ENCODE data around the gene NCSTN.

NCSTN gene

DNA sequence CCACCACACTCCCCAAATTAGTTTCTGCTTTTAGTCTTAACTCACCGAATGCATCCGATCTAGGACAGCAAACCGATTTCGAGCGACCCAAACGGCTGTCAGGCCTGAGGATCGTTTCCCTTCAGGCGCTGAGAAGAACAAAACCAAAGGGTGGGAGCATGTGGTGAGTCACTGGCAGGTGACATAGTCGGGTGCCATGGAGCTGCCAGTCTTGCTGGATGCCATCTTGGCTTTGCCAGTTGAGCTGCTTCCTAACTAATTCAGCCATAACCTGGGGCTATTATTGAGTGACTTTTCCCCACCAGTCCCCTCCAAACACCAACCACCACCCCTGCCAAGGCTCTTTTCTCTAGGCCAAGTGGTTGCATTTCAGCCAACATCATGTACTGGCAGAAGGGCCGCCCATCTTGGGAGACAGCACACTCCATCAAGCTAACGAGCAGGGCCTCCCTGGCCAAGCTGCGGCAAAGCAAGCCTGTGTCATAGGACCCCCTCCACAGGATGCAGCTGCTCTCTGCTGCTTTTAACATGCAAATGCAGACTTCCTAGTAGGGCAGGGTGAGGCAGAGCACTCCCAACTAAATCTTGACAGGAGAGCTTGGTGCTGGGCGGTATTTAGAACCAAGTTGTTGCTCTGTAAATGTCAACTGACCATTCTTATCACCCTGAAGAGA lies 35.9 kb upstream of the NCSTN start:
- TF ChIP-seq, protein P1, sequence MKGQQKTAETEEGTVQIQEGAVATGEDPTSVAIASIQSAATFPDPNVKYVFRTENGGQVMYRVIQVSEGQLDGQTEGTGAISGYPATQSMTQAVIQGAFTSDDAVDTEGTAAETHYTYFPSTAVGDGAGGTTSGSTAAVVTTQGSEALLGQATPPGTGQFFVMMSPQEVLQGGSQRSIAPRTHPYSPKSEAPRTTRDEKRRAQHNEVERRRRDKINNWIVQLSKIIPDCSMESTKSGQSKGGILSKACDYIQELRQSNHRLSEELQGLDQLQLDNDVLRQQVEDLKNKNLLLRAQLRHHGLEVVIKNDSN (IDR thresholded peaks at IDR 0.05): no peak
- TF ChIP-seq TCF12 (IDR thresholded peaks at IDR 0.05; ENCODE audit: low read depth): no peak
- TF ChIP-seq FOXM1 (IDR thresholded peaks at IDR 0.05; ENCODE audit: borderline replicate concordance, low read depth): no peak
- TF ChIP-seq, protein P2, sequence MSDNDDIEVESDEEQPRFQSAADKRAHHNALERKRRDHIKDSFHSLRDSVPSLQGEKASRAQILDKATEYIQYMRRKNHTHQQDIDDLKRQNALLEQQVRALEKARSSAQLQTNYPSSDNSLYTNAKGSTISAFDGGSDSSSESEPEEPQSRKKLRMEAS (IDR thresholded peaks at IDR 0.05): no peak
- no peak for TF ChIP-seq CREB1 (IDR thresholded peaks at IDR 0.05; ENCODE audit: low read depth)
- TF ChIP-seq EP300 (IDR thresholded peaks at IDR 0.05; ENCODE audit: borderline replicate concordance): no peak
- TF ChIP-seq TAF1 (IDR thresholded peaks at IDR 0.05; ENCODE audit: low read depth): no peak
- no peak for TF ChIP-seq NFIC (IDR thresholded peaks at IDR 0.05)
- no peak for TF ChIP-seq ZBTB7A (IDR thresholded peaks at IDR 0.05; ENCODE audit: low read depth)
- no peak for TF ChIP-seq RAD21 (IDR thresholded peaks at IDR 0.05; ENCODE audit: low read depth)

DNA sequence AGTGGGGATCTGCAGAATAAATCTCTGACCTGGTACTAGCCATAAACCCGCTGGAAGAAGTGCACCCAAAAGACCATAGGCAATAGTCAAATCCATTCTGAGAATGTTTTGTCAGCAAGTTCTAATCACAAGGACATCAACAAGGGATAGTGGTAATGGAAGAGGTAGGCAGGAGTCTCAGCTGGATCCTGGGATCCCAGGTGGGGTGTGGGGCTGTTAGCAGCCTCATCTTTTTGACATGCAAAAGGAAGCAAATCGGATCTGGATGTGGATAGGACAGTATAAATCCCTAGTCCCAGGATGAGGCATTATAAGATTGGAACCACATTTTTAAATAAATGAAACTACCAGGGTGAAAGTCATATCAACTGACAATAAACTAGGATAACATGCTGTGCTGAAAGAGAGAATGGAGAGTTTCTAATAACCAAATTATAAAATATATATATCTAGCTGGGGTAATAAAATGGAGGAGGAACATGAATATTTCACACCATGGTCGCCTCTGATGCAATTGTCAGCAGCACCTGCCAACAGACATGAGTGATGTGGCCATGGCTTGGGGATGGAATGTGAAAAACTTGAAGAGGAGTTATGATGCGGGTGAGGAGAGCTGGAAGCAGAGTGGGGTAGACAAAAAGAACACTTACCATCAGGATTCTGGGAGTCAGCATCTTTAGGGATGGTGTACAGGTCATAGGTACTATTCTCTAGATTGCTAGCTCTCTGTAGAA lies 34.6 kb upstream of the NCSTN start:
- no peak for TF ChIP-seq TEAD4 (IDR thresholded peaks at IDR 0.05)
- no peak for TF ChIP-seq RAD21 (IDR thresholded peaks at IDR 0.05; ENCODE audit: low read depth)
- no peak for TF ChIP-seq YY1 (IDR thresholded peaks at IDR 0.05; ENCODE audit: low read depth)
- TF ChIP-seq CREB1 (IDR thresholded peaks at IDR 0.05; ENCODE audit: low read depth): no peak
- TF ChIP-seq EGR1 (IDR thresholded peaks at IDR 0.05): no peak
- TF ChIP-seq TAF1 (IDR thresholded peaks at IDR 0.05; ENCODE audit: low read depth): no peak
- TF ChIP-seq ZBTB7A (IDR thresholded peaks at IDR 0.05; ENCODE audit: low read depth): no peak
- no peak for TF ChIP-seq FOXM1 (IDR thresholded peaks at IDR 0.05; ENCODE audit: borderline replicate concordance, low read depth)
- TF ChIP-seq, protein P3, sequence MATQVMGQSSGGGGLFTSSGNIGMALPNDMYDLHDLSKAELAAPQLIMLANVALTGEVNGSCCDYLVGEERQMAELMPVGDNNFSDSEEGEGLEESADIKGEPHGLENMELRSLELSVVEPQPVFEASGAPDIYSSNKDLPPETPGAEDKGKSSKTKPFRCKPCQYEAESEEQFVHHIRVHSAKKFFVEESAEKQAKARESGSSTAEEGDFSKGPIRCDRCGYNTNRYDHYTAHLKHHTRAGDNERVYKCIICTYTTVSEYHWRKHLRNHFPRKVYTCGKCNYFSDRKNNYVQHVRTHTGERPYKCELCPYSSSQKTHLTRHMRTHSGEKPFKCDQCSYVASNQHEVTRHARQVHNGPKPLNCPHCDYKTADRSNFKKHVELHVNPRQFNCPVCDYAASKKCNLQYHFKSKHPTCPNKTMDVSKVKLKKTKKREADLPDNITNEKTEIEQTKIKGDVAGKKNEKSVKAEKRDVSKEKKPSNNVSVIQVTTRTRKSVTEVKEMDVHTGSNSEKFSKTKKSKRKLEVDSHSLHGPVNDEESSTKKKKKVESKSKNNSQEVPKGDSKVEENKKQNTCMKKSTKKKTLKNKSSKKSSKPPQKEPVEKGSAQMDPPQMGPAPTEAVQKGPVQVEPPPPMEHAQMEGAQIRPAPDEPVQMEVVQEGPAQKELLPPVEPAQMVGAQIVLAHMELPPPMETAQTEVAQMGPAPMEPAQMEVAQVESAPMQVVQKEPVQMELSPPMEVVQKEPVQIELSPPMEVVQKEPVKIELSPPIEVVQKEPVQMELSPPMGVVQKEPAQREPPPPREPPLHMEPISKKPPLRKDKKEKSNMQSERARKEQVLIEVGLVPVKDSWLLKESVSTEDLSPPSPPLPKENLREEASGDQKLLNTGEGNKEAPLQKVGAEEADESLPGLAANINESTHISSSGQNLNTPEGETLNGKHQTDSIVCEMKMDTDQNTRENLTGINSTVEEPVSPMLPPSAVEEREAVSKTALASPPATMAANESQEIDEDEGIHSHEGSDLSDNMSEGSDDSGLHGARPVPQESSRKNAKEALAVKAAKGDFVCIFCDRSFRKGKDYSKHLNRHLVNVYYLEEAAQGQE (IDR thresholded peaks at IDR 0.05; ENCODE audit: low read depth): no peak
- TF ChIP-seq, protein P2 (IDR thresholded peaks at IDR 0.05): no peak
- no peak for TF ChIP-seq TCF12 (IDR thresholded peaks at IDR 0.05; ENCODE audit: low read depth)
- no peak for TF ChIP-seq NFIC (IDR thresholded peaks at IDR 0.05)
- no peak for TF ChIP-seq CEBPB (IDR thresholded peaks at IDR 0.05)
- no peak for TF ChIP-seq EP300 (IDR thresholded peaks at IDR 0.05; ENCODE audit: borderline replicate concordance)
- TF ChIP-seq, protein P1 (IDR thresholded peaks at IDR 0.05): no peak

DNA sequence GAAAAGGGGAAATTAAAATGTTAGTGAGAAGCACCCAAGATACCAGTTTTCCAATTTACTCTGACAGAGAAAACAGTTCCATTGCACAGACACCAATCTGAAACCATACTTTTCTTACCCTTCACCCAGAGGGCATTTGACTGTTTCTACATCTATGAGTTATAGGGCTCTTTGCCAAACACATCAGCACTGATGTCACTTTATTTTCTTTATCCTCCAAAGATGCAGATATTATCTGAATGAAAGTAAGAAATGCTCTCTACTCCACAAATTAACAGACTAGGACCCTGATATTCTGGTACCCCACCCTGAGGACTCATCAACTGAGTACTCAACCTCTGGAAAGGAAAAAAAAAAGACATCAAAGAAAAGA lies 34.0 kb upstream of the NCSTN start:
- TF ChIP-seq TCF12 (IDR thresholded peaks at IDR 0.05; ENCODE audit: low read depth) (no peak), EGR1 (IDR thresholded peaks at IDR 0.05) (no peak), TEAD4 (IDR thresholded peaks at IDR 0.05) (no peak), YY1 (IDR thresholded peaks at IDR 0.05; ENCODE audit: low read depth) (no peak), NFIC (IDR thresholded peaks at IDR 0.05) (no peak), EP300 (IDR thresholded peaks at IDR 0.05; ENCODE audit: borderline replicate concordance) (no peak), ZBTB7A (IDR thresholded peaks at IDR 0.05; ENCODE audit: low read depth) (no peak), CEBPB (IDR thresholded peaks at IDR 0.05) (no peak), CREB1 (IDR thresholded peaks at IDR 0.05; ENCODE audit: low read depth) (no peak), FOXM1 (IDR thresholded peaks at IDR 0.05; ENCODE audit: borderline replicate concordance, low read depth) (no peak), TAF1 (IDR thresholded peaks at IDR 0.05; ENCODE audit: low read depth) (no peak), RAD21 (IDR thresholded peaks at IDR 0.05; ENCODE audit: low read depth) (no peak)
- TF ChIP-seq, protein P3 (IDR thresholded peaks at IDR 0.05; ENCODE audit: low read depth): no peak
- TF ChIP-seq, protein P1 (IDR thresholded peaks at IDR 0.05): no peak
- TF ChIP-seq, protein P2 (IDR thresholded peaks at IDR 0.05): no peak

DNA sequence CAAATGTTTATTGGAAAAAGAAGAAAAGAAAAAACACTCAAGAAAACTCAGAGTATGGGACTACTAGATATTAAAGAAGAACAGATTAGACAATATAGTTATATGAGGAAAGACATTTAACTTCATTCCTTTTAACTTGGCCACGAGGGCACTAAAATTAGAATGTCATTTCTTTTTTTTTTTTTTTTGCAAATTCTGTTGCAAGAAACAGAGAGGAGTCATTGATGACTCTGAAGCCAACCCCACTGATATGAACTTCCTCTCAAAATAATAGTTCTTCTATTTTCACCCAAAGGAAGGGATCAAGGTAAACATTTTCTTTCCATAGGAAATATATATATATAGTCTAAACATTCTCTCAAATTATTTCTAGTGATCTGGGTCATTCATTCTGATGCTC lies 33.6 kb upstream of the NCSTN start:
- TF ChIP-seq EP300 (IDR thresholded peaks at IDR 0.05; ENCODE audit: borderline replicate concordance): no peak

DNA sequence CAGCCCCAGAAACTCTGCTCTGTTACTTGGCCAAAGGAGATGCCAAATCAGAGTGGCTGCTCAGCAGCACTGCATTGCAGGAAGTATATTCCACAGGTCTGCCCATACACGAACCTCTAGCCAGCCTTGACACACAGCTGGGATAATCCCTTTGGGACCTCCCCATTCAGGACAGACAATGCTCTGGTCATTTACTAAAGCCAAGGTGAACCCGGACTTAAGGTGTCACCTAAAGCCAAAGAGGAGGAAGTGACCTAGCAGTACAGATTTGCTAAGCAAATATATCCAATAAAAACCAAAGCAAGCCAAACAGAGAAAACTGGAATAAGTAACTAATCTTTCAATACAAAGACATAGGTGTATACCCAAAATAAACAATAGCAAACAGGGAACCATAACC lies 27.8 kb upstream of the NCSTN start:
- no peak for TF ChIP-seq YY1 (IDR thresholded peaks at IDR 0.05; ENCODE audit: low read depth)
- TF ChIP-seq, protein P3 (IDR thresholded peaks at IDR 0.05; ENCODE audit: low read depth): no peak
- TF ChIP-seq, protein P1 (IDR thresholded peaks at IDR 0.05): no peak
- TF ChIP-seq, protein P2 (IDR thresholded peaks at IDR 0.05): no peak
- TF ChIP-seq TAF1 (IDR thresholded peaks at IDR 0.05; ENCODE audit: low read depth): no peak
- no peak for TF ChIP-seq EGR1 (IDR thresholded peaks at IDR 0.05)
- no peak for TF ChIP-seq CREB1 (IDR thresholded peaks at IDR 0.05; ENCODE audit: low read depth)
- TF ChIP-seq FOXM1 (IDR thresholded peaks at IDR 0.05; ENCODE audit: borderline replicate concordance, low read depth): no peak
- TF ChIP-seq CEBPB (IDR thresholded peaks at IDR 0.05): no peak
- TF ChIP-seq ZBTB7A (IDR thresholded peaks at IDR 0.05; ENCODE audit: low read depth): no peak
- TF ChIP-seq RAD21 (IDR thresholded peaks at IDR 0.05; ENCODE audit: low read depth): no peak
- no peak for TF ChIP-seq TCF12 (IDR thresholded peaks at IDR 0.05; ENCODE audit: low read depth)
